Nephron progenitor cell (in vitro differentiated cells): ENCODE data around the gene CCDC88C.

ENCODE experiments used
- DNase-seq: peaks from one replicate; pipeline ENCODE4 v3.0.0; 2021
- H3K27ac Mint-ChIP-seq: 2 replicates; pipeline ENCODE4 v1.8.0; 2021; ENCODE audit warnings: mild to moderate bottlenecking, moderate library complexity, mixed read lengths
- H3K27me3 Mint-ChIP-seq: 2 replicates; pipeline ENCODE4 v1.8.0; 2021; ENCODE audit warnings: mild to moderate bottlenecking, low read depth, mixed read lengths; ENCODE audit not compliant: poor library complexity
- H3K36me3 Mint-ChIP-seq: 2 replicates; pipeline ENCODE4 v1.8.0; 2021; ENCODE audit warnings: low read depth, mixed read lengths
- H3K4me1 Mint-ChIP-seq: 2 replicates; pipeline ENCODE4 v1.8.0; 2021; ENCODE audit warnings: mixed read lengths
- H3K4me3 Mint-ChIP-seq: 2 replicates; pipeline ENCODE4 v1.8.0; 2021; ENCODE audit warnings: mild to moderate bottlenecking, moderate library complexity, mixed read lengths
- H3K9me3 Mint-ChIP-seq: 2 replicates; pipeline ENCODE4 v1.8.0; 2021; ENCODE audit warnings: mild to moderate bottlenecking, moderate library complexity, mixed read lengths
- CTCF ChIP-seq: fragments of 200-600 bp; sonication (generic); IDR thresholded peaks from 2 replicates; pipeline ENCODE4 v1.5.0; 2021; ENCODE audit warnings: antibody characterized with exemption

Gene CCDC88C

GRCh38 chr14:91277546-91278382 lies 139.9 kb downstream of the CCDC88C start:
- no peak for TF ChIP-seq CTCF

GRCh38 chr14:91274796-91275195 lies 142.8 kb downstream of the CCDC88C start:
- H3K36me3 Mint-ChIP-seq = peaks cover 34% of the 10 kb centered on the region
- no peaks in the 10 kb centered on the region for H3K9me3 Mint-ChIP-seq
- no peaks in the 10 kb centered on the region for H3K27me3 Mint-ChIP-seq
- peaks cover 4% of the 10 kb centered on the region for H3K4me1 Mint-ChIP-seq
- H3K4me3 Mint-ChIP-seq = no peak overlapping the region
- no peak for DNase-seq
- no peak for TF ChIP-seq CTCF
- H3K27ac Mint-ChIP-seq = peak overlapping the region; percentile 59

More at GRCh38 chr14:91277546-91278382, 139.9 kb downstream of the CCDC88C start:
- Mint-ChIP-seq H3K4me3 (no peak overlapping the region), H3K9me3 (no peaks in the 10 kb centered on the region), H3K4me1 (no peaks in the 10 kb centered on the region), H3K27me3 (no peaks in the 10 kb centered on the region), H3K27ac (no peak overlapping the region), H3K36me3 (peaks cover 47% of the 10 kb centered on the region)
- DNase-seq = no peak

GRCh38 chr14:91273885-91274273 lies 143.7 kb downstream of the CCDC88C start:
- Mint-ChIP-seq H3K36me3 (peaks cover 40% of the 10 kb centered on the region), H3K27me3 (no peaks in the 10 kb centered on the region), H3K4me1 (peaks cover 13% of the 10 kb centered on the region), H3K4me3 (no peak overlapping the region), H3K9me3 (no peaks in the 10 kb centered on the region), H3K27ac (no peak overlapping the region)
- no peak for TF ChIP-seq CTCF
- DNase-seq = no peak

GRCh38 chr14:91273273-91273884 lies 144.2 kb downstream of the CCDC88C start:
- Mint-ChIP-seq H3K36me3 (peaks cover 41% of the 10 kb centered on the region), H3K4me3 (no peak overlapping the region), H3K27me3 (no peaks in the 10 kb centered on the region), H3K27ac (no peak overlapping the region), H3K9me3 (no peaks in the 10 kb centered on the region), H3K4me1 (peaks cover 13% of the 10 kb centered on the region)
- DNase-seq = no peak
- TF ChIP-seq CTCF = no peak

- peak overlapping the region; percentile 94 for H3K27ac Mint-ChIP-seq
Observed at GRCh38 chr14:91272341-91273272, 145.0 kb downstream of the CCDC88C start.

More at GRCh38 chr14:91272341-91273272, 145.0 kb downstream of the CCDC88C start:
- no peaks in the 10 kb centered on the region for H3K9me3 Mint-ChIP-seq
- peaks cover 3% of the 10 kb centered on the region for H3K27me3 Mint-ChIP-seq
- peaks cover 13% of the 10 kb centered on the region for H3K4me1 Mint-ChIP-seq
- H3K36me3 Mint-ChIP-seq = peaks cover 46% of the 10 kb centered on the region
- DNase-seq = no peak
- TF ChIP-seq CTCF = no peak
- H3K4me3 Mint-ChIP-seq = no peak overlapping the region
